Measurements from ENCODE around the gene PHLDB3.
A peak's percentile ranks its signal among the peaks of the same experiment; 100 is the strongest.

The PHLDB3 gene

GRCh38 chr19:43526884-43527859 lies 22.6 kb upstream of the PHLDB3 start, which contains the start of gene ETHE1:
TSS of gene ETHE1 (minus strand) at chr19:43527201. CDS start at chr19:43527177, 24 bp downstream.
- Histone ChIP-seq H4K20me1 (ENCODE audit: control insufficient read depth, insufficient read depth, low read depth, low read length) (no peaks in the 10 kb centered on the region), H3K4me1 (ENCODE audit: control insufficient read depth, low read length) (peaks cover 35% of the 10 kb centered on the region), H3K4me3 (ENCODE audit: low read length) (peak within 1 kb of the TSS; percentile 82), H3K27me3 (ENCODE audit: control insufficient read depth, low read length) (peaks cover 19% of the 10 kb centered on the region), H3F3A (ENCODE audit: control insufficient read depth, insufficient read depth) (peaks cover 11% of the 10 kb centered on the region; the same call in 1 of the 2 replicates), H3K79me2 (ENCODE audit: control insufficient read depth, low read length) (no peaks in the 10 kb centered on the region), H3K9me3 (ENCODE audit: control insufficient read depth, insufficient read depth, low read length) (no peaks in the 10 kb centered on the region), H3K36me3 (ENCODE audit: control insufficient read depth, low read length) (no peaks in the 10 kb centered on the region), H3K27ac (ENCODE audit: low read depth, low read length) (no peak within 1 kb of the TSS), H3K9me2 (replicated peaks; ENCODE audit: control insufficient read depth, low read length) (no peaks in the 10 kb centered on the region), H3K4me2 (ENCODE audit: low read length) (peak within 1 kb of the TSS; percentile 88)
- peak; percentile 17 for TF ChIP-seq CTCF (IDR thresholded peaks at IDR 0.05; ENCODE audit: low read depth, low read length, poor library complexity, severe bottlenecking)
- peak; percentile 59; the same call in 1 of the 2 replicates for TF ChIP-seq EZH2phosphoT487 (IDR thresholded peaks at IDR 0.05; ENCODE audit: borderline replicate concordance, low read length)

- peaks cover 8% of the 10 kb centered on the region; the same call in 1 of the 2 replicates for H3F3A ChIP-seq (ENCODE audit: control insufficient read depth, insufficient read depth)
- H3K79me2 ChIP-seq (ENCODE audit: control insufficient read depth, low read length) = no peaks in the 10 kb centered on the region
- no peaks in the 10 kb centered on the region for H3K9me2 ChIP-seq (replicated peaks; ENCODE audit: control insufficient read depth, low read length)
Observed at GRCh38 chr19:43525836-43526771, 21.6 kb upstream of the PHLDB3 start.

More at GRCh38 chr19:43525836-43526771, 21.6 kb upstream of the PHLDB3 start:
- no peaks in the 10 kb centered on the region for H3K36me3 ChIP-seq (ENCODE audit: control insufficient read depth, low read length)
- no peak overlapping the region for H3K27ac ChIP-seq (ENCODE audit: low read depth, low read length)
- no peaks in the 10 kb centered on the region for H4K20me1 ChIP-seq (ENCODE audit: control insufficient read depth, insufficient read depth, low read depth, low read length)
- H3K4me2 ChIP-seq (ENCODE audit: low read length) = peak overlapping the region; percentile 88
- peaks cover 19% of the 10 kb centered on the region for H3K27me3 ChIP-seq (ENCODE audit: control insufficient read depth, low read length)
- TF ChIP-seq CTCF (IDR thresholded peaks at IDR 0.05; ENCODE audit: low read depth, low read length, poor library complexity, severe bottlenecking) = no peak
- peak overlapping the region; percentile 82 for H3K4me3 ChIP-seq (ENCODE audit: low read length)
- H3K4me1 ChIP-seq (ENCODE audit: control insufficient read depth, low read length) = peaks cover 31% of the 10 kb centered on the region
- H3K9me3 ChIP-seq (ENCODE audit: control insufficient read depth, insufficient read depth, low read length) = no peaks in the 10 kb centered on the region

Measured in DOHH2 (cell line).